ENCODE results near the gene LARGE1.

The LARGE1 gene

GRCh38 chr22:33493476-33494205, 426.6 kb downstream of the LARGE1 start:
- Histone ChIP-seq H2BK15ac (replicated peaks; ENCODE audit: low read depth) (no peak overlapping the region), H2BK120ac (ENCODE audit: low read depth, low read length) (no peak overlapping the region), H3K79me2 (ENCODE audit: control insufficient read depth, insufficient read depth, low read length) (no peaks in the 10 kb centered on the region), H3K27me3 (ENCODE audit: insufficient read depth, low read length, poor library complexity) (no peaks in the 10 kb centered on the region), H3K56ac (ENCODE audit: low read length) (no peak overlapping the region), H3K4ac (ENCODE audit: low read depth, low read length) (no peak overlapping the region), H3K36me3 (ENCODE audit: control insufficient read depth, insufficient read depth, low read length) (no peaks in the 10 kb centered on the region), H3K23ac (ENCODE audit: low read length) (no peak overlapping the region), H3K27ac (ENCODE audit: low read depth, low read length) (no peak overlapping the region), H3K4me3 (ENCODE audit: low read length) (no peak overlapping the region), H2BK5ac (ENCODE audit: low read length) (no peak overlapping the region), H3K9ac (ENCODE audit: low read length) (no peak overlapping the region), H3K4me1 (ENCODE audit: control insufficient read depth, low read depth, low read length) (no peaks in the 10 kb centered on the region), H3K79me1 (ENCODE audit: low read length) (no peaks in the 10 kb centered on the region), H3K4me2 (ENCODE audit: low read length) (no peak overlapping the region), H3K18ac (ENCODE audit: low read length) (no peak overlapping the region), H2AK5ac (ENCODE audit: low read length) (no peak overlapping the region), H4K8ac (ENCODE audit: low read depth, low read length) (no peak overlapping the region), H4K5ac (ENCODE audit: low read length) (no peak overlapping the region)
- DNase-seq: no peak
- WGBS (ENCODE audit: extremely low coverage, insufficient coverage, low lambda C conversion rate): no CpG with 5 or more reads among the region's 4 CpGs

- H3K79me2 ChIP-seq (ENCODE audit: control insufficient read depth, insufficient read depth, low read length): no peaks in the 10 kb centered on the region
- no peaks in the 10 kb centered on the region for H3K36me3 ChIP-seq (ENCODE audit: control insufficient read depth, insufficient read depth, low read length)
- no CpG with 5 or more reads among the region's 4 CpGs for WGBS (ENCODE audit: extremely low coverage, insufficient coverage, low lambda C conversion rate)
- H3K18ac ChIP-seq (ENCODE audit: low read length): no peak overlapping the region
- peak overlapping the region; percentile 57 for H4K8ac ChIP-seq (ENCODE audit: low read depth, low read length)
- no peaks in the 10 kb centered on the region for H3K79me1 ChIP-seq (ENCODE audit: low read length)
- no peak overlapping the region for H3K9ac ChIP-seq (ENCODE audit: low read length)
- H2BK120ac ChIP-seq (ENCODE audit: low read depth, low read length): no peak overlapping the region
- H3K4me3 ChIP-seq (ENCODE audit: low read length): no peak overlapping the region
- H3K56ac ChIP-seq (ENCODE audit: low read length): no peak overlapping the region
- no peak overlapping the region for H3K27ac ChIP-seq (ENCODE audit: low read depth, low read length)
- H4K5ac ChIP-seq (ENCODE audit: low read length): no peak overlapping the region
- H3K4me2 ChIP-seq (ENCODE audit: low read length): no peak overlapping the region
- H2AK5ac ChIP-seq (ENCODE audit: low read length): no peak overlapping the region
- H2BK15ac ChIP-seq (replicated peaks; ENCODE audit: low read depth): no peak overlapping the region
- peak; percentile 58 for DNase-seq
- no peak overlapping the region for H3K4ac ChIP-seq (ENCODE audit: low read depth, low read length)
- no peak overlapping the region for H2BK5ac ChIP-seq (ENCODE audit: low read length)
- H3K23ac ChIP-seq (ENCODE audit: low read length): no peak overlapping the region
- no peaks in the 10 kb centered on the region for H3K4me1 ChIP-seq (ENCODE audit: control insufficient read depth, low read depth, low read length)
- no peaks in the 10 kb centered on the region for H3K27me3 ChIP-seq (ENCODE audit: insufficient read depth, low read length, poor library complexity)
Observed at GRCh38 chr22:33492210-33492651, 428.0 kb downstream of the LARGE1 start.

- no CpG with 5 or more reads among the region's 6 CpGs for WGBS (ENCODE audit: extremely low coverage, insufficient coverage, low lambda C conversion rate)
- DNase-seq: no peak
- H3K9ac ChIP-seq (ENCODE audit: low read length): no peak overlapping the region
Observed at GRCh38 chr22:33487041-33487716, 433.1 kb downstream of the LARGE1 start.

GRCh38 chr22:33481550-33481949, 438.7 kb downstream of the LARGE1 start:
- Histone ChIP-seq H3K4ac (ENCODE audit: low read depth, low read length) (no peak overlapping the region), H3K4me2 (ENCODE audit: low read length) (no peak overlapping the region), H2BK15ac (replicated peaks; ENCODE audit: low read depth) (no peak overlapping the region), H4K8ac (ENCODE audit: low read depth, low read length) (no peak overlapping the region), H3K36me3 (ENCODE audit: control insufficient read depth, insufficient read depth, low read length) (no peaks in the 10 kb centered on the region), H3K27ac (ENCODE audit: low read depth, low read length) (no peak overlapping the region), H3K27me3 (ENCODE audit: insufficient read depth, low read length, poor library complexity) (no peaks in the 10 kb centered on the region), H3K79me1 (ENCODE audit: low read length) (no peaks in the 10 kb centered on the region), H3K18ac (ENCODE audit: low read length) (no peak overlapping the region), H4K5ac (ENCODE audit: low read length) (no peak overlapping the region), H3K4me3 (ENCODE audit: low read length) (no peak overlapping the region), H3K79me2 (ENCODE audit: control insufficient read depth, insufficient read depth, low read length) (no peaks in the 10 kb centered on the region), H2BK5ac (ENCODE audit: low read length) (no peak overlapping the region), H3K56ac (ENCODE audit: low read length) (no peak overlapping the region), H2BK120ac (ENCODE audit: low read depth, low read length) (no peak overlapping the region), H3K4me1 (ENCODE audit: control insufficient read depth, low read depth, low read length) (peaks cover 2% of the 10 kb centered on the region), H3K23ac (ENCODE audit: low read length) (no peak overlapping the region), H3K9ac (ENCODE audit: low read length) (no peak overlapping the region), H2AK5ac (ENCODE audit: low read length) (no peak overlapping the region)
- no CpG with 5 or more reads among the region's 5 CpGs for WGBS (ENCODE audit: extremely low coverage, insufficient coverage, low lambda C conversion rate)
- no peak for DNase-seq

More at GRCh38 chr22:33487041-33487716, 433.1 kb downstream of the LARGE1 start:
- Histone ChIP-seq H3K4me2 (ENCODE audit: low read length) (no peak overlapping the region), H3K27ac (ENCODE audit: low read depth, low read length) (no peak overlapping the region), H3K4me3 (ENCODE audit: low read length) (no peak overlapping the region), H3K27me3 (ENCODE audit: insufficient read depth, low read length, poor library complexity) (no peaks in the 10 kb centered on the region), H2BK15ac (replicated peaks; ENCODE audit: low read depth) (no peak overlapping the region), H4K5ac (ENCODE audit: low read length) (no peak overlapping the region), H3K36me3 (ENCODE audit: control insufficient read depth, insufficient read depth, low read length) (no peaks in the 10 kb centered on the region), H2AK5ac (ENCODE audit: low read length) (no peak overlapping the region), H2BK5ac (ENCODE audit: low read length) (no peak overlapping the region), H4K8ac (ENCODE audit: low read depth, low read length) (no peak overlapping the region), H3K18ac (ENCODE audit: low read length) (no peak overlapping the region), H3K23ac (ENCODE audit: low read length) (no peak overlapping the region), H3K79me2 (ENCODE audit: control insufficient read depth, insufficient read depth, low read length) (no peaks in the 10 kb centered on the region), H2BK120ac (ENCODE audit: low read depth, low read length) (no peak overlapping the region), H3K4ac (ENCODE audit: low read depth, low read length) (no peak overlapping the region), H3K79me1 (ENCODE audit: low read length) (no peaks in the 10 kb centered on the region), H3K4me1 (ENCODE audit: control insufficient read depth, low read depth, low read length) (peaks cover 2% of the 10 kb centered on the region), H3K56ac (ENCODE audit: low read length) (no peak overlapping the region)

- Histone ChIP-seq H3K4ac (ENCODE audit: low read depth, low read length) (no peak overlapping the region), H3K4me2 (ENCODE audit: low read length) (no peak overlapping the region), H3K9ac (ENCODE audit: low read length) (no peak overlapping the region), H3K23ac (ENCODE audit: low read length) (no peak overlapping the region), H3K27ac (ENCODE audit: low read depth, low read length) (no peak overlapping the region), H3K4me3 (ENCODE audit: low read length) (no peak overlapping the region), H2BK5ac (ENCODE audit: low read length) (no peak overlapping the region), H3K79me1 (ENCODE audit: low read length) (no peaks in the 10 kb centered on the region), H3K18ac (ENCODE audit: low read length) (no peak overlapping the region), H3K4me1 (ENCODE audit: control insufficient read depth, low read depth, low read length) (peaks cover 2% of the 10 kb centered on the region), H2AK5ac (ENCODE audit: low read length) (no peak overlapping the region), H4K8ac (ENCODE audit: low read depth, low read length) (no peak overlapping the region), H2BK120ac (ENCODE audit: low read depth, low read length) (no peak overlapping the region), H3K56ac (ENCODE audit: low read length) (peak overlapping the region; percentile 15), H4K5ac (ENCODE audit: low read length) (no peak overlapping the region), H3K79me2 (ENCODE audit: control insufficient read depth, insufficient read depth, low read length) (no peaks in the 10 kb centered on the region), H2BK15ac (replicated peaks; ENCODE audit: low read depth) (no peak overlapping the region), H3K27me3 (ENCODE audit: insufficient read depth, low read length, poor library complexity) (no peaks in the 10 kb centered on the region), H3K36me3 (ENCODE audit: control insufficient read depth, insufficient read depth, low read length) (no peaks in the 10 kb centered on the region)
- DNase-seq: no peak
- no CpG with 5 or more reads among the region's 13 CpGs for WGBS (ENCODE audit: extremely low coverage, insufficient coverage, low lambda C conversion rate)
Observed at GRCh38 chr22:33477120-33478111, 442.9 kb downstream of the LARGE1 start.
